ENCODE measurements around the gene NEGR1. TPM values are rescaled to one million over a fixed set of nuclear protein-coding genes. Genes with fewer than 3 reads are reported as not detected.

The NEGR1 gene
- total and polyA plus RNA-seq, 2 experiments from 2014 or later, result 0.57 to 0.94 TPM

DNA sequence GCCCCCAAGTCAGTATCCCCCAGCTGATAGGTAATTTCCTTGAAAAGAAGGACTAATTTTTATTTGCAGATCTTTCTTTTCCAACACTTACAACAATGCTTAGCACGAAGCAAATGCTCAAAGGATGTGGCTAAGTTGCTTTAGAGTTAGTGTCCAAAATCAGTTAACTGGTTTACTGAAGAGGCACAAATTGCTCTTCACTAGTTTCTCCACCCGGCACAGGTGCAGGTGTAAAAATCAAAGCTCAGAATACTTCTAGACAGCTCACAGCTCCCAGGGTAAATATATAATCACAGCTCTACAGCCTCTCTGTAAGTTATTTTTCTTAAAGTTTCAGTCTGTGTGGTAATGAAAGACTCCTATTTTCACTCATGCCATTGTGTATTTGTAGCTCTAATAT lies 361.8 kb downstream of the NEGR1 start:
- no peak overlapping the region for H3K27ac Mint-ChIP-seq
- no peaks in the 10 kb centered on the region for H3K9me2 ChIP-seq (ENCODE audit: insufficient read depth)
- H3K36me3 ChIP-seq (ENCODE audit: insufficient read depth), result no peaks in the 10 kb centered on the region
- DNase-seq (ENCODE audit: low spot score) (no peak), ATAC-seq (no peak)
- no peaks in the 10 kb centered on the region for H3K79me2 ChIP-seq (replicated peaks; ENCODE audit: insufficient read depth)
- no peak overlapping the region for H3K27ac ChIP-seq (ENCODE audit: low read depth)
- H3K27me3 ChIP-seq (ENCODE audit: insufficient read depth), result no peaks in the 10 kb centered on the region
- H3K4me1 Mint-ChIP-seq, result peaks cover 17% of the 10 kb centered on the region
- no peak overlapping the region for H3K4me3 Mint-ChIP-seq
- no peak overlapping the region; the same call in 1 of the 2 replicates for H2AFZ ChIP-seq
- H3K9me3 Mint-ChIP-seq, result no peaks in the 10 kb centered on the region
- no peak overlapping the region for H3K4me3 ChIP-seq
- H3K4me2 ChIP-seq, result no peak overlapping the region
- H3K27me3 Mint-ChIP-seq (ENCODE audit: insufficient read depth, low read depth, poor library complexity), result peaks cover 3% of the 10 kb centered on the region
- no peaks in the 10 kb centered on the region for H3K36me3 Mint-ChIP-seq (ENCODE audit: low read depth)
- H3F3A ChIP-seq (replicated peaks; ENCODE audit: low read depth), result no peaks in the 10 kb centered on the region
- peaks cover 5% of the 10 kb centered on the region; the same call in 1 of the 2 replicates for H3K4me1 ChIP-seq (ENCODE audit: insufficient read depth)
- no peaks in the 10 kb centered on the region for H4K20me1 ChIP-seq (replicated peaks; ENCODE audit: insufficient read depth)
- TF ChIP-seq JUNB (IDR thresholded peaks at IDR 0.05; ENCODE audit: unreplicated experiment) (no peak), ZNF331 (CRISPR knock-in tag; IDR thresholded peaks at IDR 0.05; ENCODE audit: low read depth) (no peak), STAT1 (IDR thresholded peaks at IDR 0.05; ENCODE audit: unreplicated experiment) (no peak), CREB1 (CRISPR knock-in tag; IDR thresholded peaks at IDR 0.05; ENCODE audit: low read depth) (no peak)

DNA sequence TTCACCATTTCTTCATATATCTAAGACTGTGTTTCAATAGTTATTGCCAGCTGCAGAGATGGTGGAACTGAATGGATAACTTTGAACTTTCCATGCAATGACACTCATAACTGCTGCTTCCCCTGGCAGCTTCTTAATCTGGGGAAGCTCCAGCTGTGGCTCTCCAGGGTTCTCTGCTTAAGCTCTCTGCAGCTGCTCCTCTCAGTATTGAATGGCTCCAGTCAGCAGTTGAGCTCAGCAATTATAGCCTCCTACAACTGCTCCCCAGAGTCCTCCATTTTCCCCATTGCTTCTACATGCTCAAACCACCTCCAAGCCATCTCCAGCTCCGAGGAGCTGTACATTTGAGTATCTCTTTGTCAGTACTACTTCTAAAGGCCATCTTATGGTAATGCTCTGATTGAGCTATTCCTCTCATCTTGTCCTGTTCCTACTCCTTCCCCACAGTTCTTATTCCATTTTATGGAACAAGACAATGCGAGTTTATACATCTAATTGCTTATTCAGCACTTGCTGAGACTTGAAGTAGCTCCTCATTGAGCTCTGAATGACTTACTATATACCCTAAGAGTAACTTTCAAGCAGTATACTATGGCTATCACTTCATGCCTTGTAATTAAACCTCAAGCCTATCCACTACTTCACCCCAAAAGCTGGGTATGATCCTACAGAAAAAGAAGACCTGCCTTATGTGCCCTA lies 362.4 kb downstream of the NEGR1 start:
- Histone ChIP-seq H3K27ac (ENCODE audit: low read depth) (no peak overlapping the region), H2AFZ (peak overlapping the region; percentile 34; the same call in 1 of the 2 replicates), H3K4me2 (no peak overlapping the region), H3F3A (replicated peaks; ENCODE audit: low read depth) (no peaks in the 10 kb centered on the region), H3K27me3 (ENCODE audit: insufficient read depth) (no peaks in the 10 kb centered on the region), H4K20me1 (replicated peaks; ENCODE audit: insufficient read depth) (no peaks in the 10 kb centered on the region), H3K4me1 (ENCODE audit: insufficient read depth) (peaks cover 5% of the 10 kb centered on the region; the same call in 1 of the 2 replicates), H3K79me2 (replicated peaks; ENCODE audit: insufficient read depth) (no peaks in the 10 kb centered on the region), H3K9me2 (ENCODE audit: insufficient read depth) (no peaks in the 10 kb centered on the region), H3K36me3 (ENCODE audit: insufficient read depth) (no peaks in the 10 kb centered on the region), H3K4me3 (no peak overlapping the region)
- ATAC-seq (peak; percentile 85), DNase-seq (ENCODE audit: low spot score) (peak; percentile 15)
- no peak overlapping the region for H3K27ac Mint-ChIP-seq
- peaks cover 17% of the 10 kb centered on the region for H3K4me1 Mint-ChIP-seq
- no peaks in the 10 kb centered on the region for H3K9me3 Mint-ChIP-seq
- TF ChIP-seq, protein P1, sequence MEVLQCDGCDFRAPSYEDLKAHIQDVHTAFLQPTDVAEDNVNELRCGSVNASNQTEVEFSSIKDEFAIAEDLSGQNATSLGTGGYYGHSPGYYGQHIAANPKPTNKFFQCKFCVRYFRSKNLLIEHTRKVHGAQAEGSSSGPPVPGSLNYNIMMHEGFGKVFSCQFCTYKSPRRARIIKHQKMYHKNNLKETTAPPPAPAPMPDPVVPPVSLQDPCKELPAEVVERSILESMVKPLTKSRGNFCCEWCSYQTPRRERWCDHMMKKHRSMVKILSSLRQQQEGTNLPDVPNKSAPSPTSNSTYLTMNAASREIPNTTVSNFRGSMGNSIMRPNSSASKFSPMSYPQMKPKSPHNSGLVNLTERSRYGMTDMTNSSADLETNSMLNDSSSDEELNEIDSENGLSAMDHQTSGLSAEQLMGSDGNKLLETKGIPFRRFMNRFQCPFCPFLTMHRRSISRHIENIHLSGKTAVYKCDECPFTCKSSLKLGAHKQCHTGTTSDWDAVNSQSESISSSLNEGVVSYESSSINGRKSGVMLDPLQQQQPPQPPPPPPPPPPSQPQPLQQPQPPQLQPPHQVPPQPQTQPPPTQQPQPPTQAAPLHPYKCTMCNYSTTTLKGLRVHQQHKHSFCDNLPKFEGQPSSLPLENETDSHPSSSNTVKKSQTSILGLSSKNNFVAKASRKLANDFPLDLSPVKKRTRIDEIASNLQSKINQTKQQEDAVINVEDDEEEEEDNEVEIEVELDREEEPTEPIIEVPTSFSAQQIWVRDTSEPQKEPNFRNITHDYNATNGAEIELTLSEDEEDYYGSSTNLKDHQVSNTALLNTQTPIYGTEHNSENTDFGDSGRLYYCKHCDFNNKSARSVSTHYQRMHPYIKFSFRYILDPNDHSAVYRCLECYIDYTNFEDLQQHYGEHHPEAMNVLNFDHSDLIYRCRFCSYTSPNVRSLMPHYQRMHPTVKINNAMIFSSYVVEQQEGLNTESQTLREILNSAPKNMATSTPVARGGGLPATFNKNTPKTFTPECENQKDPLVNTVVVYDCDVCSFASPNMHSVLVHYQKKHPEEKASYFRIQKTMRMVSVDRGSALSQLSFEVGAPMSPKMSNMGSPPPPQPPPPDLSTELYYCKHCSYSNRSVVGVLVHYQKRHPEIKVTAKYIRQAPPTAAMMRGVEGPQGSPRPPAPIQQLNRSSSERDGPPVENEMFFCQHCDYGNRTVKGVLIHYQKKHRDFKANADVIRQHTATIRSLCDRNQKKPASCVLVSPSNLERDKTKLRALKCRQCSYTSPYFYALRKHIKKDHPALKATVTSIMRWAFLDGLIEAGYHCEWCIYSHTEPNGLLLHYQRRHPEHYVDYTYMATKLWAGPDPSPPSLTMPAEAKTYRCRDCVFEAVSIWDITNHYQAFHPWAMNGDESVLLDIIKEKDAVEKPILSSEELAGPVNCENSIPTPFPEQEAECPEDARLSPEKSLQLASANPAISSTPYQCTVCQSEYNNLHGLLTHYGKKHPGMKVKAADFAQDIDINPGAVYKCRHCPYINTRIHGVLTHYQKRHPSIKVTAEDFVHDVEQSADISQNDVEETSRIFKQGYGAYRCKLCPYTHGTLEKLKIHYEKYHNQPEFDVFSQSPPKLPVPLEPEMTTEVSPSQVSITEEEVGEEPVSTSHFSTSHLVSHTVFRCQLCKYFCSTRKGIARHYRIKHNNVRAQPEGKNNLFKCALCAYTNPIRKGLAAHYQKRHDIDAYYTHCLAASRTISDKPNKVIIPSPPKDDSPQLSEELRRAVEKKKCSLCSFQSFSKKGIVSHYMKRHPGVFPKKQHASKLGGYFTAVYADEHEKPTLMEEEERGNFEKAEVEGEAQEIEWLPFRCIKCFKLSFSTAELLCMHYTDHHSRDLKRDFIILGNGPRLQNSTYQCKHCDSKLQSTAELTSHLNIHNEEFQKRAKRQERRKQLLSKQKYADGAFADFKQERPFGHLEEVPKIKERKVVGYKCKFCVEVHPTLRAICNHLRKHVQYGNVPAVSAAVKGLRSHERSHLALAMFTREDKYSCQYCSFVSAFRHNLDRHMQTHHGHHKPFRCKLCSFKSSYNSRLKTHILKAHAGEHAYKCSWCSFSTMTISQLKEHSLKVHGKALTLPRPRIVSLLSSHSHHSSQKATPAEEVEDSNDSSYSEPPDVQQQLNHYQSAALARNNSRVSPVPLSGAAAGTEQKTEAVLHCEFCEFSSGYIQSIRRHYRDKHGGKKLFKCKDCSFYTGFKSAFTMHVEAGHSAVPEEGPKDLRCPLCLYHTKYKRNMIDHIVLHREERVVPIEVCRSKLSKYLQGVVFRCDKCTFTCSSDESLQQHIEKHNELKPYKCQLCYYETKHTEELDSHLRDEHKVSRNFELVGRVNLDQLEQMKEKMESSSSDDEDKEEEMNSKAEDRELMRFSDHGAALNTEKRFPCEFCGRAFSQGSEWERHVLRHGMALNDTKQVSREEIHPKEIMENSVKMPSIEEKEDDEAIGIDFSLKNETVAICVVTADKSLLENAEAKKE (CRISPR knock-in tag; IDR thresholded peaks at IDR 0.05), result peak; percentile 70; the same call in 1 of the 2 replicates
- TF ChIP-seq ZNF114 (CRISPR knock-in tag; IDR thresholded peaks at IDR 0.05), result 0 out of 2 replicates have a peak, but pooled peaks have one; percentile 29
- TF ChIP-seq EZH2phosphoT487 (IDR thresholded peaks at IDR 0.05; ENCODE audit: unreplicated experiment), result no peak
- H3K27me3 Mint-ChIP-seq (ENCODE audit: insufficient read depth, low read depth, poor library complexity), result peaks cover 3% of the 10 kb centered on the region
- no peaks in the 10 kb centered on the region for H3K36me3 Mint-ChIP-seq (ENCODE audit: low read depth)
- H3K4me3 Mint-ChIP-seq, result no peak overlapping the region

Data from GM23338 (cell line).